ENCODE results near the gene SLC25A13.

Gene SLC25A13

DNA sequence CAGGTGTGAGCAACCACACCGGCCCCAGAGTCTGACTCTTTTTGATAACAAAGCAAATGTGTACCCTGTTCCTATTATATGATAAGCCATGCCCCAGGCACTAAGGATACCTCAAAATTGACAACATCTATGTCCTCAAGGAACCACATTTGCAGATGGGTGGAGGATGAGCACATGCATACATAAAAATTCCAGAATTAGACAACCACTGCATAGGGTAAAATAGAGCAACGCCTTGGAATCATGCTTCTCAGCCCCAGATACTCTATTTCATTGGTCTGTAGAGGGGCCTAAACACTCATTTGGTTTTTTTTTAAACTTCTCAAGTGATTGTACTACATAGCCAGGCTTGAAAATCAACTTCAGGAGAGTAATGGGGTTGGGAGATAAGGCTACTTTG lies 78.7 kb downstream of the SLC25A13 start:
- DNase-seq (ENCODE audit: low read depth in 2 of 2) = no peak

DNA sequence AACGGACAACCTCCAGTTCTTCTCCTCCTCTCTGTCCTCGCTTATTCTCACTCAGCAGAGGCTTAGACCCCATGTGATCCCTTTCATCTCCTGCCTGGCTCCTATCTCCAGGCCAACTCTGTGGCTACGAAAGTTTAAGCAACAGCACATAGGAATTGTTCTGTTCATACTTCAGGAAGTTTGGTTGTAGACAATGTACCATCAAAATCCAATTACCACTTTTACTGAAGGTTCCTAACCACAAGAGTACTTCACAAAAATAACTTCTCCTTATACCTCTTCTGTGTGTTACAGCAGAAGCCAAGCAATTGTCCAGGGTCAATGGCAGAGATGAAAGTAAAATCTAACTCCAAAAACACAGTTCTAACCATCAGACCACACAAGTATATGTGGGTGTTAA lies 80.0 kb downstream of the SLC25A13 start:
- DNase-seq (ENCODE audit: low read depth in 2 of 2) = no peak

DNA sequence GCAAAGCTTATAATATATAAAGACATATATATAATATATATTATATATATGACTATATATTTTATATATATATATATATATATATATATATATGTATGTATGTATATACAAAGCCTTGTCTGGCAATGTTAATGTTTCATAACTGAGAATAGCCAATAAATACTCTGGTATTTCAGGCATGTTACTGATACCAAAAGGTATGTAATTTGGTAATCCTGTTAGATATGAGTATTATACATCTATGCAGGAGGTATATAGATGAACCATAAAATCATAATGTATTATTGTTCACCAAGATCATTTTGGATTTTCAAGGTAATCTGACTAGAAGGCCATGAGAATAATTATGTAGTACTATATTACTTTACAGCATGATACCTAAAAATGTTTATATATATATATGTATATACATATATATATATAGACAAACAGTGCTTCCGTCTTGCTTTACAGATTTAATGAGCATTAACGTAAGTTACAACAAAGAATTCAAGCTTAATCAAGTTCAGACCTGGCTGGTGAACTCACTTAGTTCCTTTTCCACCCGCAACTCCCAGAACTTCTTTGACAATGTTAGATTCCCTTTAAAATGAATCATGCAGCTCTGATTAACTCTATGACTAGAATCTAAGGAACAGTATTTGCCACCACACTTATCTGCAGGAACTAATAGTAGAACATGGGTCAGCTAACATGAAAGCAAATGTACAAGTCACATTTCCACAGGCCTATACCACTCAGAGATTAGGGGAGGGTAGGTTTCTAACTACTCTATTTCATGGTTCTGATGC lies 82.7 kb downstream of the SLC25A13 start:
- DNase-seq (ENCODE audit: low read depth in 2 of 2) = no peak

DNA sequence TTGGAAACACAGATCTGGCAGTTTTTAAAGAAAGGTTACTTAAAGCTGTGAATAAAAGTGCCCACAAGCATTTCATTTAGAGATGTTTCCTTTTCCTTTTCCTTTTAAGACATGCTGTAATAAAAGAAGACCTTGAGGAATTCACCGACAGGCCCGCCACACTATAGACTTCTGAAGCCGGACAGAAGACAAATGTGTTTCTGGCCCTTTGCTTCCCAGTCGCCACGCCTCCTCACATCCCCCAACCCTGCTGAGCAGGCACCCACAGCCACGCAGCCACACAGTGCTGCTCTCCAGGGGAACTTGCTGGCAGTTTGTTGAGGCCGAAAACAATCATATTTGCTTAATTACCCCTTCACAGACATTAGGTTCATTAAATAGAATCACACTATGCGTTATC lies 83.4 kb downstream of the SLC25A13 start:
- DNase-seq (ENCODE audit: low read depth in 2 of 2) = no peak

DNA sequence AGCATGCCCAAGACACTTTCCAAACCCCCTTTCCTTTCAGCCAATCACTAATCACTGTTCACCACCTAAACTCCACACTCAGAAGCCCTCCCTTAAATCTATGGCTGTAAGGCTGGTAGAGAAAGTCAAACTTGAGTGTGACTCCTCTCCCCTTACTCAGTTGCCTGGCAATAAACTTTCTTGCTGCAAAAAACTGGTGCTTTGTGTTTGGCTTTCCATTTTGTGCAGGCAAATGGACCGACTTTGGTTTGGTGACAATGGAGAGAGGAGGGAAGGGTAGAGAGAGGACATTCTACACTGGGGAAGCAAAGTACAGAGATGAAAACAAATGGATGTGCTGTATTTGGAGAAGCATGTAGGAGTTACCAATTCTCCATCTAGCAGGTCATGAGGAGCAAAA lies 84.9 kb downstream of the SLC25A13 start:
- DNase-seq (ENCODE audit: low read depth in 2 of 2) = no peak

DNA sequence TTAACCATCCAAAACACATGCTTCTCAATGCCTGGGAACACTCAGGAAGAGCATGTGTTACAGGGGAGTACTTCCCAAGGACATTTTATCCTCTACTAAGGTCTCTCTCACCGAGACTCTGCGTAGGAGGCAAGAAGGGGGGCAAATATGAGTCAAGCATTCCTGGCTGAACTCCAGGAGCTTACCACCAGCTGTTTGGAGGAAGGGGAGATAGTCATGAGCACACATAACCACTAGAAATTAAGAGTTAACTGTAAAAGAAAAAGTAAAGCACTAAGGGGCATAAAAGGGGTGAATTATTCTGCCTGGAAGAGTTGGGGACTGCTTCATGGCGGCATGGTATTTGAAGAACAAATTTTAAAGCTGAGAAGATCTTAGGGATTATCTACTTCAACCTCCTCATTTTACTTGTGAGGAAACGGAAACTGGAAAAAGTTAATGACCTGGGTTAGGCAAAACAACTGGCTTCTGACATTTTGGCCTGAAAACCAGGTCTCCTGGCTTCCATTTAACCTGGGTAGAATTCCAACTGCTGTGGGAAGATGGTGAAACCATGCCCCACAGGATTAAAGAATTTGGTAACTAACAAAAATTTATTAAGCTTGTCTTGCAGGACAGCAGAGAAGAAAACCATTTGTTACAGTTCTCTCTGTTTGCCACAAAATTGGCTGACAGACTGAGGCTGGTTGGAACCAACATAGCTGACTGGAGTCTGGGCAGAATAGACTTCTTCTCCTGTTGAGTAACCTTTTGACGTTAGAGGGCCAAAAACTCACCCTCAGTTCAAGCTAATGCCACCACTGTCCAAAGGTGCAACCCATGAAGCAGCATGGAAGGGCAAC lies 85.5 kb downstream of the SLC25A13 start:
- no peak for DNase-seq (ENCODE audit: low read depth in 2 of 2)

DNA sequence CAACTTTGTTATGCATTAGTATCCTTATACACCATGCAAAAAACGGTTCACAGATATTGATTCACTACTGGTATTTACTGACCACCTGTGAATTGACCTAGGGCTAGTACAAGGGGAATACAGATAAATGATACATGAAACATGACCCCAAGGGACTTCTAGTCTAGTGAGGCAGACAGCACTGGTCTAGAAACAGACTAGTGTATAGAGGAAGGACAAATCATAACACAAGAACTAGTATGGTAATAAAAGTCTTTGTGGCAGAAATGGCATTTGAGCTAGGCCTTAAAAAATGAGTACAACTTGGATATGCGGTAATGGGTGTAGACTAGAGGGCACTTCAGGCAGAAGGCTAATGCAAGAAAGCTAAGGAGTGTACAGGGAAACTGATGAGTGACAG lies 86.6 kb downstream of the SLC25A13 start:
- no peak for DNase-seq (ENCODE audit: low read depth in 2 of 2)

DNA sequence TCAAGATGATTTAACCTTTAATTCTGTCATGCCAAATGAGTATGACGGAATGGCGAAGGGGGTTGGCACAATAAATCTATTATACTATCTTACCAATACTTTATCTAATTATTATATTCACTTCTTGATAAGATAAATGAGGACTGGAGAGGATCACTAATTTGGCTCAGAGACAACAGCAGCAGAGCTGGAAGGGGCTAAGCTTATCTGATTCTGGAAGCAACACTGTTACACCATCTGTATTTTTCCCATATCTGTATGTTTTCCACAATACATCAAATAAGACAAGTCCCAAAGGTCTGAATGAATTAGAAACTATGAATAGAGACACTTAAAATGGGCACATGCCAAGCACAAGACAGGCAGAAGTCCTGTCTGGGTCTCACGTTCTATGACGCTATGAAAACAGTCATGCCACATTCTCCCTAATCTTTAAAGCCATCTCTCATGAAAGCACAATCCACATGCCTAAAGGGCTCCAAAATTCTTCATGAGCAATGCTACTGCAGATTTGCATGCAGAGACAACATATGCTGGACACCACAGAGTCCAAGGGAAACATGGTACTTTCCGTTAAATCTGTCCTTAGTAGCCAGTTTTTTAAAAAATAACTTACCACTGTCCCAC lies 88.3 kb downstream of the SLC25A13 start:
- no peak for DNase-seq (ENCODE audit: low read depth in 2 of 2)

DNA sequence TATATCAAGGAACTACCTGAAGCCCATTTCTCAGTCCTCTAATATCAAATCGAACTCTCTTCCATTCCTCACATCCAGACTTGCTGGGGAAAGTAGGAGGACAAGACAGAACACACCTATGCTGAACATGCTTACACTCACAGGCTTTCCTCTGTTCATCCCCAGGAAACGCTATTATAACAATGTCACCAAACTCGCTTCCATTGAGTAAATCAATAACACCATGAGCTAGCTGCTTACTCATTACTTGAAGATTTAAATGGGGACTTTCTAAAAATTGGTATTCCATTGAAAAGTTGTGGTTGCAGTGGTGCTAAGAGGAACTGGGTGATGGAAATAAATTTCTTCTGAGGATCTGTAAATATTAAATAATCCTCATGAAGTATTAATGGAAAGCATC lies 88.8 kb downstream of the SLC25A13 start:
- no peak for DNase-seq (ENCODE audit: low read depth in 2 of 2)

DNA sequence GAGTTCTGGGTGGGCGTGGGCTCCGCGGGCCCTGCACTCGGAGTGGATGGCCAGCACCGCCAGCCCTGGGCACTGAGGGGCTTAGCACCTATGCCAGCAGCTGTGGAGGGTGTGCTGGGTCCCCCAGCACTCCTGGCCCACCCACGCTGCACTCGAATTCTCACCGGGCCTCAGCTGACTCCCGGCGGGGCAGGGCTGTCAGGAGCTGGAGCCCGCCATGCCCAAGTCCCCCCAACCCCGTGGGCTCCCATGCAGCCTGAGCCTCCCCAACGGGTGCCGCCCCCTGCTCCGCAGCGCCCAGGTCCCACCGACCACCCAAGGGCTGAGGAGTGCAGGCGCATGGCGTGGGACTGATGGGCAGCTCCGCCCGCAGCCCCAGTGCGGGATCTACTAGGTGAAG lies 93.1 kb downstream of the SLC25A13 start:
- no peak for DNase-seq (ENCODE audit: low read depth in 2 of 2)

DNA sequence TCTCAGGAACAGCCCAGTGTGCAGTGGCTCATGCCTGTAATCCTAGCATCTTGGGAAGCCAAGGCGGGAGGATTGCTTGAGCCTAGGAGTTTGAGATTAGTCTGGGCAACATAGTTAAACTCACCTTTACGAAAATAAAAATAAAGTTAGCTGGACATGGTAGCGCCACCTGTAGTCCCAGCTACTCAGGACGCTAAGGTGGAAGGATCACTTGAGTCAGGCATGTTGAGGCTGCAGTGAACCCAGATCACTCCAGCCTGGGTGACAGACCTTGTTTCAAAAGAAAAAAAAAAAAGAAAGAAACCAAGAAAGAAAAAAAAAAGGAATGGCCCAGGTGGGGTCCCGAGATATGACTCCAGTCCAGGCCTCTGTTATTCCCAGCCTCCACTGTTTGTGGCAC lies 96.6 kb downstream of the SLC25A13 start:
- no peak for DNase-seq (ENCODE audit: low read depth in 2 of 2)

DNA sequence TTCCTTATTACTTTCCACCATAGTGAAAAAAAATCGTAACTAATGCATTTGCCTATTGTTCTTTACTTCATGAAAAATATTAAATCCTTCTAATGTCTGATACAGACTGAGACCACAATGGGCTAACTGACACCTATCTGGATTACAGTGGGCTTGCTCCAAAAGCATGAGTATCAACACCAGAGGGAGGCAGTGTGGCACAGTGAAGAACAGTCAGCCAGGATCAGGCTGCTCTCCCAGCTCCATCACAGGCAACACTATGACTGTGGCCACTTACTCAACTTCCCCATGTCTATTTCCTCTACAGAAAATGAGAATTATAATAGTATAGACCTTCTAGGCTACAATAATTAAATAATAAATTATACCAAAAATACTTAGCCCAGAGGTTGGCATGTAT lies 97.2 kb downstream of the SLC25A13 start:
- DNase-seq (ENCODE audit: low read depth in 2 of 2) = no peak

DNA sequence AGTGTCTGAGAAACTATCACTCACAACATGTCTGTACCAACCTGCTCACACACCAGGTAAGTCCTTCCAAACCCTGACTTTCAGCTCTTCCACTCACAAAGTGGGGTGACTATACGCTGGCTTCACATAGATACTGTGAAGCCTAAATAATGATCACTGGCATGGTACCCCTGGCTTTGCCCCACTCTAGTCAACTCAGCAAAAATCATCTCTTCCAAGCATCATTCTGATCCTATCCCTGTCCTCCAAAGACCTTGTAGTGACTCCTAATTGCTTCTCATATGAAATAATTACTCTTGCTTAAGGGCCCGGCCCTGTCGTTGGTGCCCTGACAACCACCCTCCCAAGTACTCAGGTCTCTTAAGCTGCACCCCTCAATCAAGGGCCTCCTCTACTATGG lies 97.8 kb downstream of the SLC25A13 start:
- no peak for DNase-seq (ENCODE audit: low read depth in 2 of 2)

DNA sequence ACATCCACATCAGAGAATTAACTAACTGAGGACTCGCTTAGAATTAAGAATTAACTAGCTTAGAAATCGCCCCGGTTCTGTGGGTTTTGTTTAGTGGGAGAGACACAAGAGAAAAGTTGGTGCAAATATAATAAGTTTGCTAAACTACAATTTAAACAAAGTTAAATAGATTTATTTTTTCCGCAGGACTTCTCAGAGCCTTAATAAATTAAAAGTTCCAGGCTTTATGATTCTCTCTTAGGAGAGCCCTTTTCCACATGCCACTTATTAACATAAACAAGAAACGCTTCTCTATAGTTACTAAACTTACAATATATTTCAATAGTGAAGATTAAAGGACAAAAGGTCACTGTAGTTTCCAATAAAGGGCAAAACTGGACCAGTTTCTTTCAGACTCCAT lies 100.0 kb downstream of the SLC25A13 start:
- no peak for DNase-seq (ENCODE audit: low read depth in 2 of 2)

DNA sequence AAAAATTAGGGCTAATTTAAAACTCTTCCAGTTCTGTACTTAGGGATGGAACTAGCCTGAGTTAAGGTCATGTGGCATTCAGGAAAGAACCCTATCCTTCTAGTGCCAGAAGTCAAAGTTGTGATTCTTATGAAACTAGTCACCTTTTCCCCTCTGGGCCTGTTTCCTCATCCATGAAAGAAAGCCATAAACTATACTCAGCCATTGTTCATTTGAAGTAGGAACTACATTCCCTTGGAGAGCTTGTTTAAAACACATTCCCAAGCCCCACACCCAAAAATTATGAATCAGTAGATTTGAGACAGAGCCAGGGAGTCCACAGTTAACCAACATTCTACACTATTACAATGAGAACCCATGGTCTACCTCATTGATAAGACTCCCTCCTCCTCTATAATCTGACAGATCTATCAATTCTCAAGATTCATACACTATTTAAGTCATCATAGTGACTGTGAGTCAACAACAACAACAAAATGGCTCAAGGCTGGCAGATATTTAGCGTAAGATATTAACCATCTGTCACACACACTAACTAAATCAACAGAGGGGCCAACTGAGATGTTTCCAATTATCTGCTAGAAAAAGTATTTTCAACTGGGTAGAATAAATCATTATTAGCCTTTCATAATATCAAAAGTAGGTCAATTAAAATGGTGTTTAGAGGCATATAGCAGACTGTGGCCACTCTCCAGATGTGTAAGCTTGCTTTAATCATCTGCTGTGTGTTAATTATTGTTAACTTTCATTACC lies 102.3 kb downstream of the SLC25A13 start:
- no peak for DNase-seq (ENCODE audit: low read depth in 2 of 2)

DNA sequence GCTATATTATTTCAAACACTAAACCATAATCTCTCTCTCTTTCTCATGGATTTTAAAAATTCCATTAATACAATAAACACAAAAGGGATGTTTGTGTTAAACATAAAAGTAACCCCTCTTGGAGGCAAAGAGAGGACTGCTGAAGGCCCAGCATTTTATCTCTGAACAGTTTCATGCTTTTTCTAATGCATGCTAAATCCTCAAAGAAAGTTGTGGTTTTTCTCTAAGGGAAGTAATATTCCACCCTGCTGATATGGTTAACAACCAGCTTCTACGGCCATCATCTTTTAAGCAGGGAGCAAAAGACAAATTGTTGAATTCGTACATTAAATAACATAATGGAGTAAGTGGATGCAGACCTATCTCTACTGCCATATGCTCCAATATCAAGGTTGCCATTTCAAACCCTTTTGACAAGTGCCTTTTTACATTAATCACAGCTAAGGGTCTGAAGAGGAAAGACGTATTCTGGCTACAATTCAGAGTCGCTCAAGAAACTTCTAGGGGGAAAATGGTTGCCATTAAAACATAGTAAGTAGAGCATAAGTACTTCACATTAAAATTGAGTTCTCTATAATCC lies 103.1 kb downstream of the SLC25A13 start:
- DNase-seq (ENCODE audit: low read depth in 2 of 2) = no peak

DNA sequence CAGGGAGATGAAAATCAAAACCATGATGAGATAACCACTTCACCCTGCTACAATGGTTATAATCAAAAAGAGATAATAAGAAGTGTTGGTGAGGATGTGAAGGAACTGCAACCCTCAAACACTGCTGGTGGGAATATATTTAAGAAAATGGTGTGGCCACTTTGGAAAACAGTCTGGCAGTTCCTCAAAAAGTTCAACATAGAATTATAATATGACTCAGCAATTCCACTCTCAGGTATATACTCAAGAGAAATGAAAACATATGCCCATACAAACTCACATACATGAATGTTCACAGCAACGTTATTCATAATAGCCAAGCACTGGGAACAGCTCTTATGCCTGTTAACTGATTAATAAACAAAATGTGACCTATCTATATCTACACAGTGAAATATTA lies 104.8 kb downstream of the SLC25A13 start:
- DNase-seq (ENCODE audit: low read depth in 2 of 2) = no peak

DNA sequence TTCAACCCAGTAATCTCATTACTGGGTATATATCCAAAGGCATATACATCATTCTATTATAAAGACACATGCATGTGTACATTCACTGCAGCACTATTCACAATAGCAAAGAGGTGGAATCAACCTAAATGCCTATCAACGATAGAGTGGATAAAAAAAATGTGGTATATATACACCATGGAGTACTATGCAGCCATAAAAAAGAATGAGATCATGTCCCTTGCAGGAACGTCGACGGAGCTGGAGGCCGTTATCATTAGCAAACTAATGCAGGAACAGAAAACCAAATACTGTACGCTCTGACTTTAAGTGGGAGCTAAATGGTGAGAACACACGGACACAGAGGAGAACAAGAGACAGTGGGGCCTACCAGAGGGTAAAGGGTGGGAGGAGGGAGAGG lies 105.5 kb downstream of the SLC25A13 start:
- no peak for DNase-seq (ENCODE audit: low read depth in 2 of 2)

DNA sequence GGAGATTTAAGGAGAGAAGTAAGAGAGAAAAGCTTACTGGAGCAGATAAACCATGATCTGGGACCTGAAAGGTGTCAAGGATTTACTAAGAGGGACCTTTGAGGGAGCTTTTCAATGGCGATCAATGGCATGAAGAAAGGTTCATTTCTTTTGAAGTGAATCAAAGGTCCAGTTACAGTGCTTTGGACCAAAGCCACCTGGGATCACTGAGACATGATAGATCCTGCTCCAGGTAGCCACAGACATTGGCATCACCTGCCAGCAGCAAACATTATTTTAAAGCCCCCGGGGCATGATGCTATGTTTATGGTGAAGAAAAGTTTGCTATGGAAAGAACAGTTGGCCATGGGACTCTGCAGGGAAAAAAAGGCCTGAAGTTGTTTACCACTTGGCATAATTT lies 109.4 kb downstream of the SLC25A13 start:
- DNase-seq (ENCODE audit: low read depth in 2 of 2) = no peak

DNA sequence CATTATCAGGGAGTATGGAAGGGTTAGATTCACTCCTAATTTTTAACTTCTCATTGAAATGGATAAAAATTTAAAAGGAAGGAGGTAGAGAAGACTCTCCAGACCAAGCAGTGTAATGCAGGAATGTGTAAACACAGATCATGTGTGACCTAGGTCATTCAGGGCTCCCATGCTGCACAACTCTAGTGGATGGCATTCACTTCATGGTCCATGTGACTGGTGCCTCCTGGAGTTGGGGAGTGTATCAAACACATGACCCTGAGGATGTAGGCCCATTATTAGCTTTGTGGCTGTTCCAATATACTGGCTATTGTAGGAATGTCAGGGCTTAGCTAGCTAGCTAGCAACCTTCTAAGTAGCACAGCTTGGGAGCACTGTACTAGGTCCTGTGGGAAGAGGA lies 109.9 kb downstream of the SLC25A13 start:
- no peak for DNase-seq (ENCODE audit: low read depth in 2 of 2)

DNA sequence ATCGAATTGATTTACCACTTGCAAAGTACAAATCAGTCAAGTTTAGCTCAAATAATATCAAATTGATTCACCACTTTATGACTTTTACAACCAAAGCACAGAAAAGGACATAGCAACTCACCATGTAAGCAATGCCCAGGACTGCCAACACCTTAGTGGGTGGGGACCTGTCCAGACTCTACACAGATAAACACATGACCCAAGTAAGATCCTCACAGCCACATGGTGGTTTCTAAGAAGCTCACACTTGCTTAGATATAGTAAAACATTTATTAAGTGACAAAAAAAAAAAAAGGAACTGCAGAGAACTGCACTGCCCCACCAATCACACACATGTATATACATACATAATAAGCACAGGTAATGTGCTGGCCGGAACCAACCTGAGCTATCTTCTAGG lies 116.2 kb downstream of the SLC25A13 start:
- DNase-seq (ENCODE audit: low read depth in 2 of 2) = no peak

DNA sequence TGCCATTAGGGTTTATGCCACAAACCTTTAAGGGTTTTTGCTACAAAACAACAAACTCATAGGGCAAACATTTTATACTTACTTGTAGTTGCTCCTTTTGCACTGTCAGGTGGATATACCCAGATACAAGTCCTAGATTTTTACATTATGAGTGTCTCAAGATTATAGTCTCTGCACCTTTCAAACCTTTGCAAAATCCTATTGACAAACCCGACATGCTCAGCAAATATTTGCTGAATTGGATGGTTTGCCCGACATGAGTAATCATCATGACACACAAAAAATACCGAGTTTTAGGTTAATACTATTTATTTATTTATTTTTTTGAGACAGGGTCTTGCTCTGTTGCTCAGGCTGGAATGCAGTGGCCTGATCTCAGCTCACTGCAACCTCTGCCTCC lies 117.3 kb downstream of the SLC25A13 start:
- DNase-seq (ENCODE audit: low read depth in 2 of 2) = no peak

Data from stimulated activated CD4-positive, alpha-beta T cell treated with anti-CD3 and anti-CD28 coated beads, Interleukin-1b, Interleukin-23, amount 100 ng/mL, for 1 hour (primary cell).